HAP-1 (cell line): Measurements from ENCODE around the gene MBNL1.
"Not testable (repeated sequence)": the region's sequence is repeated elsewhere in the genome, so short reads cannot be mapped to it uniquely, and the experiment has no call there.

Experiments used
- DNase-seq, 2 experiments: peaks; one replicate each; pipeline ENCODE4 v3.0.0-alpha.2; 2016 to 2020; ENCODE audit warnings: low spot score in 2 of 2
- H3K27me3 ChIP-seq: fragments of 250-450 bp; sonication (Bioruptor Pico); 2 replicates; pipeline ENCODE4 v1.5.1; 2020; ENCODE audit warnings: low read depth, mild to moderate bottlenecking, moderate library complexity
- H3K36me3 ChIP-seq: fragments of 250-450 bp; sonication (Bioruptor Pico); replicated peaks from 2 replicates; pipeline ENCODE4 v1.5.1; 2020; ENCODE audit warnings: mild to moderate bottlenecking
- H3K4me1 ChIP-seq: fragments of 250-450 bp; sonication (Bioruptor Pico); 2 replicates; pipeline ENCODE4 v1.5.1; 2020; ENCODE audit warnings: mild to moderate bottlenecking
- H3K4me3 ChIP-seq: fragments of 250-450 bp; sonication (Bioruptor Pico); 2 replicates; pipeline ENCODE4 v1.5.1; 2020; ENCODE audit warnings: mild to moderate bottlenecking, moderate library complexity
- H3K9me3 ChIP-seq: fragments of 250-450 bp; sonication (Bioruptor Pico); 2 replicates; pipeline ENCODE4 v1.5.1; 2020; ENCODE audit warnings: mild to moderate bottlenecking, moderate library complexity
- in situ Hi-C: fragments of 300-500 bp; cut with MboI; formaldehyde crosslinking; loops from 3 replicates; pipeline ENCODE4 v1.14.3; 2020; ENCODE audit warnings: low sequenced_read_pairs, inconsistent platforms, mixed read lengths

The MBNL1 gene

DNA sequence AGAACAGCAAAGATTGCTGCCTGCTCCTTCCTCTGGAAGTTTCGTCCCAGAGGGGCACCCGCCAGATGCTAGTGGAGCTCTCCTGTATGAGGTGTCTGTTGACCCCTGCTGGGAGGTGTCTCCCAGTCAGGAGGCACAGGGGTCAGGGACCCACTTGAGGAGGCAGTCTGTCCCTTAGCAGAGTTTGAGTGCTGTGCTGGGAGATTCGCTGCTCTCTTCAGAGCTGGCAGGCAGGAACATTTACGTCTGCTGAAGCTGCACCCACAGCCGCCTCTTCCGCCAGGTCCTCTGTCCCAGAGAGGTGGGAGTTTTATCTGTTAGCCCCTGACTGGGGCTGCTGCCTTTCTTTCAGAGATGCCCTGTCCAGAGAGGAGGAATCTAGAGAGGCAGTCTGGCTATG lies 103.9 kb downstream of the MBNL1 start:
- H3K4me1 ChIP-seq, H3K36me3 ChIP-seq, H3K27me3 ChIP-seq, H3K4me3 ChIP-seq, H3K9me3 ChIP-seq, DNase-seq, in situ Hi-C loops: not testable (repeated sequence)

DNA sequence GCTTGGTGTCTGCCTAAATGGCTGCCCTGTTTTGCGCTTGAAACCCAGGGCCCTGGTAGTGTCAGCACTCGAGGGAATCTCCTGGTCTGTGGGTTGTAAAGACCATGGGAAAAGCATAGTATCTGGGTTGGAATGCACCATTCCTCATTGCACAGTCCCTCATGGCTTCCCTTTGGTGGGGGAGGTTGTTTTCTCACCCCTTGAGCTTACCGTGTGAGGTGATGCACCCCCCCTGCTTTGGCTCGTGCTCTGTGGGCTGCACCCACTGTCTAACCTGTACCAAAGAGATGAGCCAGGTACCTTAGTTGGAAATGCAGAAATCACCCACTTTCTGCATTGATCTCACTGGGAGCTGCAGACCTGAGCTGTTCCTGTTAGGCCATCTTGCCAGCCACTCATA lies 104.7 kb downstream of the MBNL1 start:
- H3K9me3 ChIP-seq: peaks cover 2% of the 10 kb centered on the region; the same call in 1 of the 2 replicates
- H3K27me3 ChIP-seq: no peaks in the 10 kb centered on the region
- peaks cover 8% of the 10 kb centered on the region for H3K4me1 ChIP-seq
- H3K4me3 ChIP-seq: no peak overlapping the region
- in situ Hi-C loops: no loop called here
- no peaks in the 10 kb centered on the region for H3K36me3 ChIP-seq
- no peak for DNase-seq

DNA sequence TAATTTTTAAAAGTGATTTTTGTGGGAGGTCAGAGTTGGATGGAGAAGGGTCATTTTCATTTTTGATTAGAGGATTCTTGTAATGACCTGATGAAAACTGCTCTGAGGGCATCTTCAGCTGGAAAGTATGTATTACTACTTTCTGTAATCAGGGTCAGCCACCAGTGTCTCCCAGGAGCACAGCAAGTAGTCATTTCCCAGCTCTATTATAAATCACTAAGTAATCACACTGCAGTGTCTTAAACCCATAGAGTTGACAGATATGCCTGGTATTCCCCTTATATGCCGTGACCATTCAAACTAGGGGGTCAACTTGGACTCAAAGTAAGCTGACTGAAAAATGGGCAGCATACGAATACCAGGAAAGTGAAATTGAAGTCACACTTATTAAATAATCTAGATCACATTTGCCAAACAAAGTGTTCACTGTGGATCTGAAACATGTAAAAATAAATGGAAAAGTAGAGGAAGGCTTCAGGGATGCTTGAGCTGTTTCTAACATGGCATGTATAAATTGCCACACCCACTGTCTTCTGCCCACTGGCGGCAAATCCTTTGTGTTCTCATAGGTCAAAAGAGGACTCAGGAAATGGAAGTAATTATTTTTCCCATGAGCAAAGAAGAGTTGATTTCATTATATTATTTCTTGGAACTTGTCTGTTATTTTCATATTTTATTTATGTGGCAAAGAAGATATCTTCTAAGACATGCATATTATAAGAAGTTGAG lies 105.7 kb downstream of the MBNL1 start:
- H3K36me3 ChIP-seq: no peaks in the 10 kb centered on the region
- H3K4me3 ChIP-seq: no peak overlapping the region
- in situ Hi-C loops: no loop called here
- H3K27me3 ChIP-seq: no peaks in the 10 kb centered on the region
- no peak for DNase-seq
- peaks cover 2% of the 10 kb centered on the region; the same call in 1 of the 2 replicates for H3K9me3 ChIP-seq
- peaks cover 8% of the 10 kb centered on the region for H3K4me1 ChIP-seq

DNA sequence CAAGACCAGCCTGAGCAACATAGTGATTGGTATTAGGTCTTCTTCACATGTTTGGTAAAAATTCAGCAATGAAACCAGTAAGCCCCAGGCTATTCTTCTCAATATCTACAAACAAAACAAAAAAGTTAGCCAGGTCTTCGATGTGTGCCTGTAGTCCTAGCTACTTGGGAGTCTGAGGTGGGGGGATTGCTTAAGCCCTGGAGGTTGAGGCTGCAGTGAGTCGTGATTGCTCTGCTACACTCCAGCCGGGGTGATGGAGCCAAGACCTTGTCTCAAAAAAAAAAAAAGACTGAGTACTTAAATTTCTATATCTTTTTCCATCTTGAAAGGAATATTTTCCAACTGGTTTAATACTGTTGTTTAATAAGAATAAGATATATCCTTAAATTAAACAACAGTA lies 106.8 kb downstream of the MBNL1 start:
- in situ Hi-C loops: no loop called here
- no peaks in the 10 kb centered on the region for H3K36me3 ChIP-seq
- no peaks in the 10 kb centered on the region for H3K9me3 ChIP-seq
- no peak for DNase-seq
- no peaks in the 10 kb centered on the region for H3K27me3 ChIP-seq
- peaks cover 15% of the 10 kb centered on the region for H3K4me1 ChIP-seq
- no peak overlapping the region for H3K4me3 ChIP-seq

DNA sequence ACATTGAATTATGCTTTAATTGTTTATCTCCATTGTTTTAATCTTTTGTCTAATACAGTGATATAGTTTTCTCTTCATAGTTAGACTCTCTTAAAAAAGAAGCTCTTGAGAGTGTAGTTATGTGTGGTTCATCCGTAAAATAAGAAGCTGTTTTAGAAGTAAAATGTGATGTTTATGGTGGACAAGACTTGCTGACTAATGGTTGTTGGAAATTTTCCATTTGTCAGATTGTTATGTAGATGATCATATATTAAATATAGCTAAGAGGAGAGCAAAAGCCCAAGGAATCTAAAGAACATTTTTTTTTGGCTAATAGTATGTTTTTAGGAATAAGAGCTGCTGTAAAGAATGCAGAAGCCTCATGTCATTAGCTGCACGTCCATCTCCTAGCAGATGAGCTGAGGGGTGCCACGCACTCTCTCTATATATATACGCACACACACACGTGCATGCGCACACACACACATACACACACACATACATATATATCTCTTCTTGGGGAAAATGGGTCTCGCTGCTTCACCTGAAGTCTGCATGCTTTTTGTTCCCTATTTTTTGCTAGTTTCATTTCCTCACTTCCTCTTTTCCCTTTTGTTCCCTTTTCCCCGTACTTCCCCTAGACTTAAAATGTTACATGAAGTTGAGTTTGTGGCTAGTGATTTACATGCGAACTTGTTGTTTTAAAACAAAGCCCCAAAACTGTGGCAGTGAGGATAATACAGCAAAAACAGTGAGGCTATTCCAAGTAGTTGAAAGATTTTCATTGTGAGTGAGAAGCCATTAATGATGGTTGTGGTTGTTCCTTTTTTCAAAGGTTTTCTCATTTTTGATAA lies 107.8 kb downstream of the MBNL1 start:
- in situ Hi-C loops: no loop called here
- DNase-seq: no peak
- H3K4me3 ChIP-seq: no peak overlapping the region
- H3K9me3 ChIP-seq: no peaks in the 10 kb centered on the region
- H3K36me3 ChIP-seq: no peaks in the 10 kb centered on the region
- H3K27me3 ChIP-seq: no peaks in the 10 kb centered on the region
- H3K4me1 ChIP-seq: peaks cover 17% of the 10 kb centered on the region

- Histone ChIP-seq H3K4me3 (no peak overlapping the region), H3K36me3 (no peaks in the 10 kb centered on the region), H3K4me1 (peaks cover 23% of the 10 kb centered on the region), H3K9me3 (no peaks in the 10 kb centered on the region), H3K27me3 (no peaks in the 10 kb centered on the region)
- in situ Hi-C loops: no loop called here
- DNase-seq: no peak
Measured at GRCh38 chr3:152377184-152377570, 108.4 kb downstream of the MBNL1 start.

- no peaks in the 10 kb centered on the region for H3K9me3 ChIP-seq
- no peak for DNase-seq
- no peak overlapping the region for H3K4me3 ChIP-seq
- H3K36me3 ChIP-seq: no peaks in the 10 kb centered on the region
- H3K4me1 ChIP-seq: peaks cover 36% of the 10 kb centered on the region
- H3K27me3 ChIP-seq: no peaks in the 10 kb centered on the region
- in situ Hi-C loops: no loop called here
Measured at GRCh38 chr3:152379415-152380042, 110.8 kb downstream of the MBNL1 start.

DNA sequence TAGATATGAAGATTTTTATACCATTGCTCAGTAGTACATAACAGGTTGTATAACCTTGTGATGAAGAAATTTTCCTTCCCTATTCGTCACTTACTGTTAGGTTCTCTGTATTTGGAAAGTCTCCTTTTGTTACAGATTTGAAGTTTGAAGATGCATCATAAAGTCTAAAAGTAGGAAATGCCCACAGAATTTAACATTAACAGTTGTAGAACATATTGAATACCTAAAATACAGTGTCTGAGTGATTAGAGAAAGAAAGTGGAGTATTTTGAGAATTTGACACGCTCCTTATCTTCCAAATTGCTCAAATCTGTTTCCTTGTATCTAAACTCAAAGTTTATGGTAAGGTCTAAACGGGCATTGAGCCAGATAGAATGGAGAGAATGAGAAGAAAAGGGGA lies 111.3 kb downstream of the MBNL1 start:
- H3K27me3 ChIP-seq: no peaks in the 10 kb centered on the region
- no peak overlapping the region for H3K4me3 ChIP-seq
- no peak for DNase-seq
- no peaks in the 10 kb centered on the region for H3K9me3 ChIP-seq
- H3K4me1 ChIP-seq: peaks cover 38% of the 10 kb centered on the region
- in situ Hi-C loops: no loop called here
- no peaks in the 10 kb centered on the region for H3K36me3 ChIP-seq

DNA sequence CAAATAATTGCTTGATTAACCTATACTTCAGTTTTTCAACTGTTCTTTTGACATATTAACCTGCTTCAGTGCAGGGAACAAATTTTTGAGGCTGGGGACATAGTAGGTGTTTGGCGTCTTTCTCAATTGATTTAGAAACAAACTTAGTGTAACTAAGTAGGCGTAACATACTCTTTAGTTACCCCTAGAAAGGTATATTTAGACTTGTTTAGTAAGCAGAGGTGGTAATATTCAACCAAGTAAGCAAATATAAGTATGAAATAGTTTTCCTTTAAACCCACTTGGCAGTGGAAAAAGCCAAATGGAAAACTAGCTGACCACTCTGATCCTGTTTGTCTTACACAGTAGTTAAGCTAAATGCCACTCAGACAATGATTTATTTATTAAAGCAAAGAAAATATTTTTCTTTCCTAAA lies 113.2 kb downstream of the MBNL1 start:
- H3K36me3 ChIP-seq: no peaks in the 10 kb centered on the region
- no peak overlapping the region for H3K4me3 ChIP-seq
- in situ Hi-C loops: no loop called here
- no peaks in the 10 kb centered on the region for H3K27me3 ChIP-seq
- DNase-seq: no peak
- H3K4me1 ChIP-seq: peaks cover 48% of the 10 kb centered on the region
- H3K9me3 ChIP-seq: no peaks in the 10 kb centered on the region

- no peaks in the 10 kb centered on the region for H3K36me3 ChIP-seq
- no peaks in the 10 kb centered on the region for H3K27me3 ChIP-seq
- in situ Hi-C loops: no loop called here
- H3K4me1 ChIP-seq: peaks cover 47% of the 10 kb centered on the region
- no peaks in the 10 kb centered on the region for H3K9me3 ChIP-seq
- no peak for DNase-seq
- H3K4me3 ChIP-seq: no peak overlapping the region
Measured at GRCh38 chr3:152382312-152383135, 113.8 kb downstream of the MBNL1 start.

DNA sequence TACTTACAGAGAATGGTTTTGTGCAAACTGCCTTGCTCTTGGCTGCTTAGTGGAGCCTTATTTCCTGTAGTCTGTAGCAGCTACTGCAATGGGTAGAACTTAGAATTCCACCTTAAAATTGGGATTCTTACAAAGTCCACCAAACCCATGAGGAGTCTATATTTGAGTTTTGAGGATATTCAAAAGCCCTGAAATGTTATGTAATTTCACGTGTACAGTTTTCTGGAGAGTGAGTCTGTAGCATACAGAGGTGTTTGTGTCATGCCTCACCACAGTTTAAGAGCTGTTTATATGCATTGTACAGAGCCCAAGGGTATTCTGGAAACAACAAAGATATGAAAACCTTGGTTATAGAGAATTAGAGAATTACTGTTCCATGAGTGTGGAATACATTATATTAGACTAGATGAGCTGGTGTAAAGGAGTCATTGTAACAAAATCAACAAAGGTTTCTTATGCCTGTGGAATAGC lies 114.4 kb downstream of the MBNL1 start:
- Histone ChIP-seq H3K27me3 (no peaks in the 10 kb centered on the region), H3K9me3 (no peaks in the 10 kb centered on the region), H3K36me3 (no peaks in the 10 kb centered on the region), H3K4me1 (peaks cover 47% of the 10 kb centered on the region), H3K4me3 (no peak overlapping the region)
- DNase-seq: no peak
- in situ Hi-C loops: no loop called here

DNA sequence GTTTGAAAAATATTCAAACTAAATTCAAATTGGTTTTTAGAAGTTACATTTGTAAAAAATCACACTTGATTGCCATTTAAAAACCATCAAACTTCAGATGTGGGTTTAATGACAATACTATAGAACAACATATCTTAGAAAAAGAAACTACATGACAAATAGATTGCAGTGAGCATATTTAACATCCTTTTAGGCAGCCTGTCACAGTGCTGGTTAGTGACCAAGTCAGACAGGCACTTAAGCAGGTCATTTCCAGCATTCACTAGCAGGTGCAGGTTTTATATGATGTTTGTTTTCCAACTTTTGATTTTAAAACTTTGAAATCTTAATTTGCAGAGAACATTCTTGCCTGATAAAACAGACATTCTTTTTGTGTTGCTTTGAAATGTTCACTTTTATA lies 115.7 kb downstream of the MBNL1 start:
- in situ Hi-C loops: no loop called here
- H3K9me3 ChIP-seq: no peaks in the 10 kb centered on the region
- no peaks in the 10 kb centered on the region for H3K27me3 ChIP-seq
- no peak overlapping the region for H3K4me3 ChIP-seq
- H3K4me1 ChIP-seq: peaks cover 47% of the 10 kb centered on the region
- DNase-seq: no peak
- H3K36me3 ChIP-seq: no peaks in the 10 kb centered on the region

- Histone ChIP-seq H3K36me3 (no peaks in the 10 kb centered on the region), H3K27me3 (no peaks in the 10 kb centered on the region), H3K9me3 (no peaks in the 10 kb centered on the region), H3K4me3 (no peak overlapping the region), H3K4me1 (peaks cover 45% of the 10 kb centered on the region)
- peak; percentile 43 to 95 for DNase-seq
- in situ Hi-C loops: no loop called here
Measured at GRCh38 chr3:152385761-152386160, 117.0 kb downstream of the MBNL1 start.
